Measurements from ENCODE around the gene ANTXR1. TPM values are rescaled to one million over a fixed set of nuclear protein-coding genes. Genes with fewer than 3 reads are reported as not detected.

The ANTXR1 gene
- total RNA-seq, 5 donors from 2014 or later (not counting 1 experiment from before 2014, with no cell fraction given), result 0.19 to 0.79 (median 0.63) TPM; not detected in 1

- Mint-ChIP-seq H3K36me3 (no peaks in the 10 kb centered on the region), H3K4me1 (no peaks in the 10 kb centered on the region), H3K9me3 (peaks cover 19 to 38% (median 30%) of the 10 kb centered on the region in 3 donors), H3K27me3 (peaks cover 26 to 36% of the 10 kb centered on the region in 2 donors), H3K27ac (no peak overlapping the region), H3K4me3 (no peak overlapping the region)
- POLR2A ChIA-PET, result no interaction called here
- Histone ChIP-seq H3K4me3 (ENCODE audit: control insufficient read depth in 1 of 2, extremely low read depth in 1 of 2, low read length in 1 of 2) (no peak overlapping the region), H3K4me1 (ENCODE audit: control insufficient read depth in 1 of 2, extremely low read depth in 1 of 2, insufficient read depth in 2 of 2, low read length in 2 of 2) (no peaks in the 10 kb centered on the region), H3K27me3 (replicated peaks in 1 of 2; ENCODE audit: control insufficient read depth in 2 of 2, extremely low read depth in 1 of 2, insufficient read depth in 2 of 2, low read length in 1 of 2) (peaks cover 0 to 21% of the 10 kb centered on the region in 2 experiments), H3K27ac (ENCODE audit: low read length) (no peak overlapping the region), H3K36me3 (ENCODE audit: control insufficient read depth in 2 of 2, extremely low read depth in 1 of 2, insufficient read depth in 1 of 2, low read length in 1 of 2) (no peaks in the 10 kb centered on the region), H3K9me3 (no peaks in the 10 kb centered on the region)
- ATAC-seq (replicated peaks in 1 of 4) (no peak), DNase-seq (no peak)
- CTCF ChIA-PET, result no interaction called here
Observed at GRCh38 chr2:69260666-69261065, 247.7 kb downstream of the ANTXR1 start.

- Mint-ChIP-seq H3K27me3 (peaks cover 35 to 37% of the 10 kb centered on the region in 2 donors), H3K4me1 (no peaks in the 10 kb centered on the region), H3K36me3 (no peaks in the 10 kb centered on the region), H3K27ac (no peak overlapping the region), H3K9me3 (no peaks in the 10 kb centered on the region), H3K4me3 (no peak overlapping the region)
- ATAC-seq (replicated peaks in 1 of 4) (no peak), DNase-seq (no peak)
- Histone ChIP-seq H3K27ac (ENCODE audit: low read length) (no peak overlapping the region), H3K27me3 (replicated peaks in 1 of 2; ENCODE audit: control insufficient read depth in 2 of 2, extremely low read depth in 1 of 2, insufficient read depth in 2 of 2, low read length in 1 of 2) (peaks cover 0 to 18% of the 10 kb centered on the region in 2 experiments), H3K4me3 (ENCODE audit: control insufficient read depth in 1 of 2, extremely low read depth in 1 of 2, low read length in 1 of 2) (no peak overlapping the region), H3K36me3 (ENCODE audit: control insufficient read depth in 2 of 2, extremely low read depth in 1 of 2, insufficient read depth in 1 of 2, low read length in 1 of 2) (no peaks in the 10 kb centered on the region), H3K4me1 (ENCODE audit: control insufficient read depth in 1 of 2, extremely low read depth in 1 of 2, insufficient read depth in 2 of 2, low read length in 2 of 2) (no peaks in the 10 kb centered on the region), H3K9me3 (no peaks in the 10 kb centered on the region)
- ChIA-PET POLR2A (no interaction called here), CTCF (no interaction called here)
- no CpG with 5 or more reads among the region's 4 CpGs for WGBS (ENCODE audit: insufficient coverage)
Observed at GRCh38 chr2:69269330-69269729, 256.4 kb downstream of the ANTXR1 start.

GRCh38 chr2:69271831-69272257 lies 258.9 kb downstream of the ANTXR1 start:
- WGBS (ENCODE audit: insufficient coverage), result 94% methylated on average over 2 of the region's 3 CpGs

GRCh38 chr2:69272803-69273471 lies 260.0 kb downstream of the ANTXR1 start:
- WGBS (ENCODE audit: insufficient coverage), result 85% methylated on average over 5 of the region's 9 CpGs
- no peak for ATAC-seq (replicated peaks in 1 of 4)
- no peaks in the 10 kb centered on the region for H3K36me3 Mint-ChIP-seq

More at GRCh38 chr2:69271831-69272257, 258.9 kb downstream of the ANTXR1 start:
- H3K4me1 ChIP-seq (ENCODE audit: control insufficient read depth in 1 of 2, extremely low read depth in 1 of 2, insufficient read depth in 2 of 2, low read length in 2 of 2), result no peaks in the 10 kb centered on the region
- Mint-ChIP-seq H3K27me3 (peaks cover 41 to 48% of the 10 kb centered on the region in 2 donors), H3K4me1 (no peaks in the 10 kb centered on the region), H3K4me3 (no peak overlapping the region), H3K27ac (no peak overlapping the region), H3K36me3 (no peaks in the 10 kb centered on the region), H3K9me3 (no peaks in the 10 kb centered on the region)
- peaks cover 0 to 12% of the 10 kb centered on the region in 2 experiments for H3K27me3 ChIP-seq (replicated peaks in 1 of 2; ENCODE audit: control insufficient read depth in 2 of 2, extremely low read depth in 1 of 2, insufficient read depth in 2 of 2, low read length in 1 of 2)
- ATAC-seq (replicated peaks in 1 of 4), result no peak
- no peaks in the 10 kb centered on the region for H3K9me3 ChIP-seq
- H3K27ac ChIP-seq (ENCODE audit: low read length), result no peak overlapping the region
- H3K36me3 ChIP-seq (ENCODE audit: control insufficient read depth in 2 of 2, extremely low read depth in 1 of 2, insufficient read depth in 1 of 2, low read length in 1 of 2), result no peaks in the 10 kb centered on the region
- no peak for DNase-seq
- ChIA-PET CTCF (no interaction called here), POLR2A (no interaction called here)
- H3K4me3 ChIP-seq (ENCODE audit: control insufficient read depth in 1 of 2, extremely low read depth in 1 of 2, low read length in 1 of 2), result no peak overlapping the region

GRCh38 chr2:69275490-69275889 lies 262.5 kb downstream of the ANTXR1 start:
- H3K36me3 Mint-ChIP-seq, result no peaks in the 10 kb centered on the region
- H3K4me3 Mint-ChIP-seq, result no peak overlapping the region
- H3K4me1 Mint-ChIP-seq, result no peaks in the 10 kb centered on the region
- CTCF ChIA-PET, result no interaction called here
- no peak overlapping the region for H3K27ac ChIP-seq (ENCODE audit: low read length)
- ATAC-seq (replicated peaks in 1 of 4) (no peak), DNase-seq (no peak)
- H3K27ac Mint-ChIP-seq, result no peak overlapping the region
- H3K4me3 ChIP-seq (ENCODE audit: control insufficient read depth in 1 of 2, extremely low read depth in 1 of 2, low read length in 1 of 2), result no peak overlapping the region
- H3K27me3 Mint-ChIP-seq, result peaks cover 39 to 52% of the 10 kb centered on the region in 2 donors
- WGBS (ENCODE audit: insufficient coverage), result 83% methylated on average over 1 of the region's 1 CpG
- no peaks in the 10 kb centered on the region for H3K9me3 ChIP-seq
- POLR2A ChIA-PET, result no interaction called here
- no peaks in the 10 kb centered on the region for H3K9me3 Mint-ChIP-seq
- peaks cover 0 to 8% of the 10 kb centered on the region in 2 experiments for H3K27me3 ChIP-seq (replicated peaks in 1 of 2; ENCODE audit: control insufficient read depth in 2 of 2, extremely low read depth in 1 of 2, insufficient read depth in 2 of 2, low read length in 1 of 2)
- no peaks in the 10 kb centered on the region for H3K4me1 ChIP-seq (ENCODE audit: control insufficient read depth in 1 of 2, extremely low read depth in 1 of 2, insufficient read depth in 2 of 2, low read length in 2 of 2)
- H3K36me3 ChIP-seq (ENCODE audit: control insufficient read depth in 2 of 2, extremely low read depth in 1 of 2, insufficient read depth in 1 of 2, low read length in 1 of 2), result no peaks in the 10 kb centered on the region

More at GRCh38 chr2:69272803-69273471, 260.0 kb downstream of the ANTXR1 start:
- H3K27me3 Mint-ChIP-seq, result peaks cover 41 to 53% of the 10 kb centered on the region in 2 donors
- Histone ChIP-seq H3K36me3 (ENCODE audit: control insufficient read depth in 2 of 2, extremely low read depth in 1 of 2, insufficient read depth in 1 of 2, low read length in 1 of 2) (no peaks in the 10 kb centered on the region), H3K27me3 (replicated peaks in 1 of 2; ENCODE audit: control insufficient read depth in 2 of 2, extremely low read depth in 1 of 2, insufficient read depth in 2 of 2, low read length in 1 of 2) (peaks cover 0 to 8% of the 10 kb centered on the region in 2 experiments), H3K27ac (ENCODE audit: low read length) (no peak overlapping the region), H3K4me1 (ENCODE audit: control insufficient read depth in 1 of 2, extremely low read depth in 1 of 2, insufficient read depth in 2 of 2, low read length in 2 of 2) (no peaks in the 10 kb centered on the region), H3K4me3 (ENCODE audit: control insufficient read depth in 1 of 2, extremely low read depth in 1 of 2, low read length in 1 of 2) (no peak overlapping the region), H3K9me3 (no peaks in the 10 kb centered on the region)
- H3K27ac Mint-ChIP-seq, result no peak overlapping the region
- ChIA-PET POLR2A (no interaction called here), CTCF (no interaction called here)
- no peaks in the 10 kb centered on the region for H3K4me1 Mint-ChIP-seq
- DNase-seq, result no peak
- H3K4me3 Mint-ChIP-seq, result no peak overlapping the region
- H3K9me3 Mint-ChIP-seq, result no peaks in the 10 kb centered on the region

- no peaks in the 10 kb centered on the region for H3K36me3 ChIP-seq (ENCODE audit: control insufficient read depth in 2 of 2, extremely low read depth in 1 of 2, insufficient read depth in 1 of 2, low read length in 1 of 2)
- H3K9me3 Mint-ChIP-seq, result no peaks in the 10 kb centered on the region
- POLR2A ChIA-PET, result no interaction called here
Observed at GRCh38 chr2:69278366-69278765, 265.4 kb downstream of the ANTXR1 start.

More at GRCh38 chr2:69278366-69278765, 265.4 kb downstream of the ANTXR1 start:
- Mint-ChIP-seq H3K4me1 (no peaks in the 10 kb centered on the region), H3K27ac (no peak overlapping the region), H3K36me3 (no peaks in the 10 kb centered on the region), H3K4me3 (no peak overlapping the region), H3K27me3 (peaks cover 27 to 39% of the 10 kb centered on the region in 2 donors)
- ATAC-seq (replicated peaks in 1 of 4) (no peak), DNase-seq (no peak)
- no peak overlapping the region for H3K27ac ChIP-seq (ENCODE audit: low read length)
- H3K4me3 ChIP-seq (ENCODE audit: control insufficient read depth in 1 of 2, extremely low read depth in 1 of 2, low read length in 1 of 2), result no peak overlapping the region
- no peaks in the 10 kb centered on the region for H3K9me3 ChIP-seq
- no peaks in the 10 kb centered on the region for H3K4me1 ChIP-seq (ENCODE audit: control insufficient read depth in 1 of 2, extremely low read depth in 1 of 2, insufficient read depth in 2 of 2, low read length in 2 of 2)
- H3K27me3 ChIP-seq (replicated peaks in 1 of 2; ENCODE audit: control insufficient read depth in 2 of 2, extremely low read depth in 1 of 2, insufficient read depth in 2 of 2, low read length in 1 of 2), result peaks cover 1 to 2% of the 10 kb centered on the region in 2 experiments
- no CpG with 5 or more reads among the region's 5 CpGs for WGBS (ENCODE audit: insufficient coverage)
- CTCF ChIA-PET, result interaction anchor here in 1 of 2 donors (0.7 kb wide), 1 partner anchor 13 kb away, joined by 4 read pairs; no protein-coding TSS in a partner anchor

All from T-cell (primary cell).